SK-N-SH (cell line): ENCODE results near the gene AP1AR. TPM values are rescaled to one million over a fixed set of nuclear protein-coding genes. Genes with fewer than 3 reads are reported as not detected.

ENCODE experiments used
- CTCF ChIA-PET: fragments of 300-600, 350-600 bp; formaldehyde crosslinking; extraction: SDS; loops from one replicate; lab custom pipeline; 2021; lab: Yijun Ruan, JAX
- POLR2A ChIA-PET: fragments of 350-600 bp; sonication (Branson Sonifier 250); formaldehyde crosslinking; extraction: SDS; loops from one replicate; lab custom pipeline; 2020; ENCODE audit warnings: antibody characterized with exemption, inconsistent platforms; lab: Yijun Ruan, JAX
- DNase-seq: peaks from one replicate; pipeline ENCODE4 v3.0.0; 2012
- H2AFZ ChIP-seq: fragments of 200-600 bp; sonication (generic); 2 replicates; pipeline ENCODE4 v1.8.1; 2016; ENCODE audit warnings: antibody characterized with exemption, mild to moderate bottlenecking, low read depth
- H3F3A ChIP-seq: fragments of 200-600 bp; sonication (generic); replicated peaks from 2 replicates; pipeline ENCODE3; 2016; ENCODE audit warnings: antibody characterized with exemption, mild to moderate bottlenecking; ENCODE audit not compliant: insufficient read depth
- H3K27ac ChIP-seq, 2 experiments: fragments of 200-500 bp in 1 of 2; fragments of 200-600 bp in 1 of 2; sonication (Bioruptor generic) in 1 of 2; sonication (generic), shearing (Covaris generic) in 1 of 2; 2 replicates each; pipeline versions ENCODE4 v1.5.1 to v1.6.1; 2014 to 2016; ENCODE audit warnings: low read depth in 2 of 2, inconsistent platforms in 1 of 2, low read length in 1 of 2, mild to moderate bottlenecking in 1 of 2, mixed read lengths in 1 of 2
- H3K27me3 ChIP-seq: fragments of 200-600 bp; sonication (generic), shearing (Covaris generic); 2 replicates; pipeline ENCODE4 v1.6.1; 2016; ENCODE audit warnings: mixed run types; ENCODE audit not compliant: insufficient read depth
- H3K36me3 ChIP-seq, 2 experiments: fragments of 200-500 bp in 1 of 2; fragments of 200-600 bp in 1 of 2; sonication (Bioruptor generic) in 1 of 2; sonication (generic) in 1 of 2; replicated peaks in 1 of 2; 2 replicates each; pipeline versions ENCODE3 to v1.5.1; 2014 to 2016; ENCODE audit warnings: low read length in 1 of 2, mild to moderate bottlenecking in 1 of 2; ENCODE audit not compliant: insufficient read depth in 2 of 2, control insufficient read depth in 1 of 2
- H3K4me1 ChIP-seq, 2 experiments: fragments of 200-500 bp in 1 of 2; fragments of 200-600 bp in 1 of 2; sonication (Bioruptor generic) in 1 of 2; sonication (generic), shearing (Covaris generic) in 1 of 2; 2 replicates each; pipeline versions ENCODE4 v1.5.1 to v1.6.1; 2014 to 2016; ENCODE audit warnings: low read depth in 1 of 2, low read length in 1 of 2, mixed run types in 1 of 2; ENCODE audit not compliant: insufficient read depth in 2 of 2, control insufficient read depth in 1 of 2
- H3K4me2 ChIP-seq: fragments of 200-600 bp; sonication (generic), shearing (Covaris generic); 2 replicates; pipeline ENCODE4 v1.6.1; 2017; ENCODE audit warnings: mixed run types
- H3K4me3 ChIP-seq, 2 experiments: fragments of 200-500 bp in 1 of 2; fragments of 200-600 bp in 1 of 2; sonication (Bioruptor generic) in 1 of 2; sonication (generic), shearing (Covaris generic) in 1 of 2; 2 replicates each; pipeline versions ENCODE4 v1.5.1 to v1.8.1; 2014 to 2016; ENCODE audit warnings: low read depth in 2 of 2, inconsistent platforms in 1 of 2, low read length in 1 of 2, mild to moderate bottlenecking in 1 of 2, mixed read lengths in 1 of 2, moderate library complexity in 1 of 2
- H3K79me2 ChIP-seq: fragments of 200-600 bp; sonication (generic); 2 replicates; pipeline ENCODE4 v1.8.1; 2017; ENCODE audit warnings: mild to moderate bottlenecking; ENCODE audit not compliant: insufficient read depth
- H3K9ac ChIP-seq: fragments of 200-600 bp; sonication (generic); 2 replicates; pipeline ENCODE4 v1.6.1; 2017; ENCODE audit warnings: mixed run types
- H3K9me2 ChIP-seq: fragments of 200-600 bp; sonication (generic); 2 replicates; pipeline ENCODE4 v1.6.1; 2017; ENCODE audit warnings: mixed run types
- H3K9me3 ChIP-seq: fragments of 200-600 bp; sonication (generic); 2 replicates; pipeline ENCODE4 v1.6.1; 2017; ENCODE audit warnings: mixed run types, mild to moderate bottlenecking, moderate library complexity
- H4K20me1 ChIP-seq: fragments of 200-600 bp; sonication (generic); 2 replicates; pipeline ENCODE4 v1.6.1; 2017; ENCODE audit warnings: mild to moderate bottlenecking, mixed run types; ENCODE audit not compliant: insufficient read depth
- CHD2 ChIP-seq: fragments of 150-350 bp; IDR thresholded peaks from 2 replicates; pipeline ENCODE4 v1.6.1; 2018; ENCODE audit warnings: low read length; ENCODE audit not compliant: partially characterized antibody
- CTCF ChIP-seq: fragments of 200-600 bp; sonication (generic); IDR thresholded peaks from 2 replicates; pipeline ENCODE4 v1.6.1; 2017; ENCODE audit warnings: antibody characterized with exemption, mild to moderate bottlenecking, moderate library complexity
- ELF1 ChIP-seq: IDR thresholded peaks from 2 replicates; pipeline ENCODE4 v1.4.0; 2012
- EP300 ChIP-seq, 2 experiments: IDR thresholded peaks; 2 replicates each; pipeline versions ENCODE4 v1.4.0 to v1.6.1; 2012; ENCODE audit warnings: borderline replicate concordance in 1 of 2, low read depth in 1 of 2, low read length in 1 of 2
- FOSL2 ChIP-seq: IDR thresholded peaks from 2 replicates; pipeline ENCODE4 v1.4.0; 2012; ENCODE audit warnings: low read depth, mild to moderate bottlenecking, moderate library complexity, borderline replicate concordance
- GABPA ChIP-seq: IDR thresholded peaks from 2 replicates; pipeline ENCODE4 v1.4.0; 2012; ENCODE audit warnings: low read depth, mild to moderate bottlenecking
- JUND ChIP-seq: IDR thresholded peaks from 2 replicates; pipeline ENCODE4 v1.4.0; 2012
- MAX ChIP-seq: IDR thresholded peaks from 2 replicates; pipeline ENCODE4 v1.4.0; 2012; ENCODE audit warnings: low read depth
- MEF2A ChIP-seq: IDR thresholded peaks from 2 replicates; pipeline ENCODE4 v1.4.0; 2012; ENCODE audit warnings: low read depth, borderline replicate concordance
- POLR2AphosphoS5 ChIP-seq: IDR thresholded peaks from 2 replicates; pipeline ENCODE4 v1.6.1; 2012; ENCODE audit warnings: low read depth, low read length
- RAD21 ChIP-seq: IDR thresholded peaks from 2 replicates; pipeline ENCODE4 v1.6.1; 2012; ENCODE audit warnings: mild to moderate bottlenecking, low read length
- SIN3A ChIP-seq: IDR thresholded peaks from 2 replicates; pipeline ENCODE4 v1.6.1; 2012; ENCODE audit warnings: low read depth, mild to moderate bottlenecking, low read length, moderate library complexity, borderline replicate concordance
- TAF1 ChIP-seq: IDR thresholded peaks from 2 replicates; pipeline ENCODE4 v1.6.1; 2012; ENCODE audit warnings: low read depth, mild to moderate bottlenecking, low read length, moderate library complexity, borderline replicate concordance
- USF1 ChIP-seq: IDR thresholded peaks from 2 replicates; pipeline ENCODE4 v1.4.0; 2012; ENCODE audit warnings: low read depth, borderline replicate concordance
- USF2 ChIP-seq: fragments of 150-350 bp; IDR thresholded peaks from 2 replicates; pipeline ENCODE4 v1.6.1; 2017; ENCODE audit warnings: antibody characterized with exemption, low read length, low read depth, borderline replicate concordance
- YY1 ChIP-seq: IDR thresholded peaks from 2 replicates; pipeline ENCODE4 v1.4.0; 2012; ENCODE audit warnings: low read depth, mild to moderate bottlenecking
- ZBTB33 ChIP-seq: IDR thresholded peaks from 2 replicates; pipeline ENCODE4 v1.4.0; 2012; ENCODE audit warnings: low read depth, borderline replicate concordance
- WGBS: methylation state at CpG from one replicate; pipeline ENCODE4 v1.1.6; 2017; ENCODE audit warnings: low lambda C conversion rate; 5-methylcytosine and 5-hydroxymethylcytosine counted together
- polyA plus RNA-seq, 3 experiments: library from polyadenylated mRNA; depleted of rRNA; stranded (reverse); fragments of >200 nt; gene quantifications; 2 replicates each; pipeline ENCODE4 v1.2.3, GENCODE V29; 2012

The AP1AR gene
- polyA plus RNA-seq, 1 of the 3 experiments (the other 2 are of a cell fraction), result 8.5 TPM

GRCh38 chr4:112296949-112297880, 65.6 kb downstream of the AP1AR start, which contains the start of gene ALPK1:
Gene ALPK1 (plus strand): TSS chr4:112297369.
- Histone ChIP-seq H3K9me3 (no peaks in the 10 kb centered on the region), H3K27ac (peak within 1 kb of the TSS; percentile 55 to 72), H3K4me2 (peak within 1 kb of the TSS; percentile 69), H4K20me1 (no peaks in the 10 kb centered on the region), H3K79me2 (no peaks in the 10 kb centered on the region), H3K9ac (peak within 1 kb of the TSS; percentile 64), H3K4me3 (peak within 1 kb of the TSS; percentile 47 to 50)
- peak; percentile 12 for DNase-seq
- TF ChIP-seq CHD2 (no peak), MEF2A (no peak), POLR2AphosphoS5 (peak; percentile 68; the same call in 1 of the 2 replicates), ELF1 (peak; percentile 87), TAF1 (peak; percentile 69), RAD21 (no peak), EP300 (IDR thresholded peaks at IDR 0.05; ENCODE audit: borderline replicate concordance in 1 of 2, low read depth in 1 of 2, low read length in 1 of 2) (peak in 1 of 2 experiments; percentile 7; a peak in 1 of 4 replicates), SIN3A (no peak), GABPA (peak; percentile 65; the same call in 1 of the 2 replicates), JUND (no peak), ZBTB33 (no peak), FOSL2 (no peak)
- TF ChIP-seq, all 33 proteins: peak for 5
- 10% methylated on average over 4 of the region's 4 CpGs for WGBS
- Histone ChIP-seq H3K27me3 (no peaks in the 10 kb centered on the region), H3K4me1 (peaks cover 0 to 6% of the 10 kb centered on the region in 2 experiments; a peak in 2 of 4 replicates), H3F3A (peaks cover 5% of the 10 kb centered on the region), H3K36me3 (no peaks in the 10 kb centered on the region), H3K9me2 (no peaks in the 10 kb centered on the region), H2AFZ (peak within 1 kb of the TSS; percentile 85)
- CTCF ChIA-PET, result interaction anchor here (1.0 kb wide), 1 partner anchor 24 kb away, joined by 4 read pairs; no protein-coding TSS in a partner anchor
- POLR2A ChIA-PET, result no interaction called here

- DNase-seq, result no peak
- Histone ChIP-seq H3K9me3 (no peaks in the 10 kb centered on the region), H3K9me2 (no peaks in the 10 kb centered on the region), H3K4me2 (no peak overlapping the region), H3K27me3 (no peaks in the 10 kb centered on the region), H3K36me3 (no peaks in the 10 kb centered on the region), H3K4me1 (peaks cover 0 to 6% of the 10 kb centered on the region in 2 experiments; a peak in 2 of 4 replicates), H3K79me2 (no peaks in the 10 kb centered on the region), H3K4me3 (no peak overlapping the region), H3K9ac (no peak overlapping the region), H3K27ac (no peak overlapping the region), H2AFZ (no peak overlapping the region), H3F3A (peaks cover 5% of the 10 kb centered on the region), H4K20me1 (no peaks in the 10 kb centered on the region)
- POLR2A ChIA-PET, result no interaction called here
- CTCF ChIA-PET, result interaction anchor here (1.0 to 1.2 kb wide), 2 partner anchors 28 to 463 kb away, joined by 3 read pairs; no protein-coding TSS in a partner anchor
- no peak for TF ChIP-seq TAF1
- TF ChIP-seq USF1, result no peak
- no peak for TF ChIP-seq USF2
- TF ChIP-seq YY1, result no peak
- TF ChIP-seq MAX, result no peak
- no peak for TF ChIP-seq CTCF
- WGBS, result 90% methylated on average over 4 of the region's 4 CpGs
These were observed 68.1 kb downstream of the AP1AR start for GRCh38 chr4:112299721-112300120.
